ENCODE results near the gene COL6A2.
"Not testable (repeated sequence)": the region's sequence is repeated elsewhere in the genome, so short reads cannot be mapped to it uniquely, and the experiment has no call there.

COL6A2 gene

DNA sequence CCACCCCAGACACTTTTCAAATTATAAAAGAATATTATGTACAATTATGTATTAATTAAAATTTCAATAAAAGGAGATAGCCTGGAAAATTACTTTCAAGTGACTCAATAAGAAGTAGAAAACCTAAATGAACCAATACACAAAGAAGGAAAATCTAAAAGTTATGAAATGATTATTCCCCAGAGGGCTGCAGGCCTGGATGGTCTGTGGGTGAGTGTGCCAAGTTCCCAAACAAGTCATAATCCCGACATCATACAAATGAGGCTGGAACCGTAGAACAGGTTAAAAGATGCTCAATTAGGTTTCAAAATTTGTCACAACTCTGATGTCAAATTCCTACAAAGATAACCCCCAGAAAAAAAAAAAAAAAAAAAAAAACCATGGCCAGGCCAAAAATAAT, 73.7 kb downstream of the COL6A2 start:
- TF ChIP-seq CTCF (IDR thresholded peaks at IDR 0.05; ENCODE audit: control extremely low read depth, extremely low read depth, low read depth, missing control alignments), result no peak
- CTCF ChIA-PET, result no interaction called here
- POLR2A ChIA-PET, result no interaction called here
- DNase-seq (ENCODE audit: extremely low spot score), result no peak

DNA sequence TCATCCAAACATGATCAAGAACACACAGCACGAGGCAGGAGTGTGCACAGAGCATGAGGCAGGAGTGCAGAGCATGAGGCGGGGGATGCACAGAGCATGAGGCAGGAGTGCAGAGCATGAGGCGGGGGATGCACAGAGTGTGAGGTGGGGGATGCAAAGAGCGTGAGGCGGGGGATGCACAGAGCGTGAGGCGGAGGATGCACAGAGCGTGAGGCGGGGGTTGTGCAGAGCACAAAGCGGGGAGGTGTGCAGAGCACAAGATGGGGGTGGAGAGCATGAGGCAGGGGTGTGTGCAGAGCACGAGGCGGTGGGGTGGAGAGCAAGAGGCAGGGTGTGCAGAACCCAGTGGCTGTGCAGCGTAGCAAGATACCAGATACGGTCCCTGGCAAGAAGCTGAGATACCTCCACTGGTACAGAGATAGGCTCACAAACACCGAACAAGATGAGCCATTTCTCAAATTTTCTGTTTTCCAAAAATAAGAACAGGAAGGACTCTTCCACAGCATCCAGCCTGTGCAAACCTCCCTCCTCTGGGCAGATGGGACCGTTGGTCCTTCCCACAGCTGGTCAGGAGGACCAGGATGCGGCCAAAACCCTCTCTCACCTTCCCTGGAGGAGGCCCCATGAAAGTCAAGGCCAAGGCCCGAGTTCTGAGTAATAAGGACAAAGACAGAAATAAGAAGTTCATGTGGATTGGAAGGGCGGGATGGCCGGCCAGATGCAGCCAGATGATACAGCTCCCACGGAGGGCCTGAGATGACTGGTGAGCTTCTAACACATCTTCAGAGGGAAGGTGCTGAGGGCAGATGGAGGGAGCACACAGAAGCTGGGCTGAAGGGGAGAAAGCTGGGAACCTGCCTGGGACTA, 74.3 kb downstream of the COL6A2 start:
- DNase-seq (ENCODE audit: extremely low spot score), result no peak
- CTCF ChIA-PET, result interaction anchor here (1.4 kb wide), 1 partner anchor 29 kb away, joined by 8 read pairs; no protein-coding TSS in a partner anchor
- no peak for TF ChIP-seq CTCF (IDR thresholded peaks at IDR 0.05; ENCODE audit: control extremely low read depth, extremely low read depth, low read depth, missing control alignments)
- POLR2A ChIA-PET, result no interaction called here

GRCh38 chr21:46172863-46173528, 75.1 kb downstream of the COL6A2 start:
- no peak for DNase-seq (ENCODE audit: extremely low spot score)
- TF ChIP-seq CTCF (IDR thresholded peaks at IDR 0.05; ENCODE audit: control extremely low read depth, extremely low read depth, low read depth, missing control alignments), result no peak
- ChIA-PET POLR2A (no interaction called here), CTCF (interaction anchor here (1.4 kb wide), 1 partner anchor 29 kb away, joined by 8 read pairs; no protein-coding TSS in a partner anchor)

GRCh38 chr21:46173573-46173972, 75.7 kb downstream of the COL6A2 start:
- CTCF ChIA-PET, result interaction anchor here (1.4 kb wide), 1 partner anchor 30 kb away, joined by 8 read pairs; no protein-coding TSS in a partner anchor
- POLR2A ChIA-PET, result no interaction called here
- no peak for TF ChIP-seq CTCF (IDR thresholded peaks at IDR 0.05; ENCODE audit: control extremely low read depth, extremely low read depth, low read depth, missing control alignments)
- no peak for DNase-seq (ENCODE audit: extremely low spot score)

GRCh38 chr21:46176443-46177129, 78.7 kb downstream of the COL6A2 start:
- DNase-seq (ENCODE audit: extremely low spot score); POLR2A ChIA-PET: not testable (repeated sequence)
- CTCF ChIA-PET, result interaction anchor here (1.0 to 2.2 kb wide), 2 partner anchors 23 to 205 kb away, joined by 3 to 7 read pairs; no protein-coding TSS in a partner anchor

DNA sequence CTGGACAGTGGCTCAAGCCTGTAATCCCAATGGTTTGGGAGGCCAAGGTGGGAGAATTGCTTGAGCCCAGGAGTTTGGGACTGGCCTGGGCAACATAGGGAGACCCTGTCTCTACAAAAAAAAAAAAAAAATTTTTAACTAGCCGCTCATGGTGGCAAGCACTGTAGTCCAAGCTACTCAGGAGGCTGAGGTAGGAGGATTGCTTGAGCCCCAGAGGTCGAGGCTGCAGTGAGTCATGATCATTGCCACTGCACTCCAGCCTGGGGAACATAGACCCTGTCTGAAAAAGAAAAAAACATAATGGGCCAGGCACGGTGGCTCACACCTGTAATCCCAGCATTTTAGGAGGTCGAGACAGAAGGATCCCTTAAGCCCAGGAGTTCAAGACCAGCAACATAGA, 81.0 kb downstream of the COL6A2 start:
- ChIA-PET CTCF (no interaction called here), POLR2A (no interaction called here)
- DNase-seq (ENCODE audit: extremely low spot score), result no peak
- no peak for TF ChIP-seq CTCF (IDR thresholded peaks at IDR 0.05; ENCODE audit: control extremely low read depth, extremely low read depth, low read depth, missing control alignments)

Measured in GM10248 (cell line).